Activated CD4-positive, CD25-positive, alpha-beta regulatory T cell treated with anti-CD3 and anti-CD28 coated beads, Interleukin-2, amount 50 U/mL, for 24 hours (primary cell): ENCODE measurements around the gene PDLIM5.

Source experiments
- ATAC-seq, 2 donors: fragments of 150-1000 bp; cut with Tn5 transposase; one replicate each; pipeline ENCODE4 v1.10.0; 2021; ENCODE audit warnings: mild to moderate bottlenecking in 1 of 2, moderate library complexity in 1 of 2

The PDLIM5 gene

DNA sequence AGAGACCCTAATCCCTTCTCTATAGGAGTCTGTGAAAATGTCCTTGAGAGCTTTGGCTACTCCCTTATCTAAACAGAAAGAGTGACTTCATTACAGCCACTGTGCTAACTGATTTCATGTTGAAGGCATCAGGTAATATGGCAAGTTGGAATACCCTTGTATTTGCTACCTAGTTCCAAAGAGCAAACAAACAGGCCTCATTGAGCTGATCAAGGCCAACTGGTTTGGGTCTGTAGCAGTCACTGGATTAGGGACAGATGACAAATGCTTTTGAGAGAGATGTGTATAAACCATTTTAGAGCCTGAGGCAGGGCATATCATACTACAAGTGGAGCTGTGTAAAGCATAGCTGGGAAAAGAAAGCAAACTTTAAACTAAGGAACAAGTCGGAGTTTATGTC, 22.9 kb upstream of the PDLIM5 start:
- ATAC-seq, result no peak

GRCh38 chr4:94430406-94430805, 21.3 kb upstream of the PDLIM5 start:
- no peak for ATAC-seq

GRCh38 chr4:94431388-94431787, 20.4 kb upstream of the PDLIM5 start:
- ATAC-seq, result no peak

DNA sequence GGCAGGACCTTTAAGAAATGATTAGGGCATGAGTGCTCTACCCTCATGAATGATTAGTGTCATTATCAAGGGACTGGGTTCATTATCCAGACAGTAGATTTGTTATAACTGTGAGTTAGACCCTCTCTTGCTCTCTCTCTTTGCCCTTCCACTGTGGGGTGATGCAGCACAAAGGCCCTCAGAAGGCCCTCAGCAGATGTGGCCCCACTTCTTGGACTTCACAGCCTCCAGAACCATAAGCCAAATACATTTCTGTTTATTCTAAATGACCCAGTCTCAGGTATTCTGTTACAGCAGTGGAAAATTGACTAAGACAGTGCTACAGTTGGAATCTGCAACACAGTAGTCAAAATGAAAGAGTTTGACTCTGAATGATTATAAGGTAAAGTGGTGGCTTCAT, 17.2 kb upstream of the PDLIM5 start:
- ATAC-seq, result no peak

DNA sequence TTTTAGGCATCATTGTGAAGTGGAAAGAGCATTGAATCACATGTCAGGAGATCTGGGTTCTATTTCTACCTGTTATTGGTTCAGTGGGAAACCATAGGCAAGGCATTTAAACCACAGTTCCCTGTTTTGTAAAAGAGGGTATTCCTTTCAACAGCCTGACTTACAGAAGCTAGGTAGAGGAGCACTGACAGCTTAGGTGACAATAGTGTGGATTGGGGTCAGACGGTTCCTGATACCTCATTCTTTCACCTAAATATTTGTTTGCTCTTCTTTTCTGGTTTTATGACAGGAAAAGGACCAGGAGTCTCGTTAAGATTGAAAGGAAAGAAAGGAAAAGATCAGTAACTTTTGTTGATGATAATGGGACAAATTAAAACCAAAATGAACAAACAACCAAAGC, 15.9 kb upstream of the PDLIM5 start:
- no peak for ATAC-seq

- ATAC-seq, result no peak
Observed at GRCh38 chr4:94436512-94436911, 15.2 kb upstream of the PDLIM5 start.

- ATAC-seq, result no peak
Observed at GRCh38 chr4:94439606-94440005, 12.1 kb upstream of the PDLIM5 start.

GRCh38 chr4:94441838-94442237, 9.9 kb upstream of the PDLIM5 start:
- ATAC-seq, result no peak

- no peak for ATAC-seq
Observed at GRCh38 chr4:94442251-94442650, 9.5 kb upstream of the PDLIM5 start.

DNA sequence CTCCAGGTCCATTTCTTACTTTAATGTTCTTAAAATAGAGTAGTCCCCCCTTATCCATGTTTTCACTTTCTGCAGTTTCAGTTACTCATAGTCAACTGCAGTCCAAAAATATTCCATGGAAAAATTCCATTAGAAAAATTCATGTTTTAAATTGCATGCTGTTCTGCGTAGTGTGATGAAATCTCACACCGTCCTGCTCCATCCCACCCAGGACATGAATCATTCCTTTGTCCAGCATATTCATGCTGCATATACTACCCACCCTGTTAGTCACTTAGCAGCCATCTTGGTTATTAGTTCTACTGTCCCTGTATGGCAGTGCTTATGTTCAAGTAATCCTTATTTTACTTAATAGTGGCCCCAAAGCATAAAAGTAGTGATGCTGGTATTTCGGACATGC, 5.4 kb upstream of the PDLIM5 start:
- ATAC-seq, result no peak

DNA sequence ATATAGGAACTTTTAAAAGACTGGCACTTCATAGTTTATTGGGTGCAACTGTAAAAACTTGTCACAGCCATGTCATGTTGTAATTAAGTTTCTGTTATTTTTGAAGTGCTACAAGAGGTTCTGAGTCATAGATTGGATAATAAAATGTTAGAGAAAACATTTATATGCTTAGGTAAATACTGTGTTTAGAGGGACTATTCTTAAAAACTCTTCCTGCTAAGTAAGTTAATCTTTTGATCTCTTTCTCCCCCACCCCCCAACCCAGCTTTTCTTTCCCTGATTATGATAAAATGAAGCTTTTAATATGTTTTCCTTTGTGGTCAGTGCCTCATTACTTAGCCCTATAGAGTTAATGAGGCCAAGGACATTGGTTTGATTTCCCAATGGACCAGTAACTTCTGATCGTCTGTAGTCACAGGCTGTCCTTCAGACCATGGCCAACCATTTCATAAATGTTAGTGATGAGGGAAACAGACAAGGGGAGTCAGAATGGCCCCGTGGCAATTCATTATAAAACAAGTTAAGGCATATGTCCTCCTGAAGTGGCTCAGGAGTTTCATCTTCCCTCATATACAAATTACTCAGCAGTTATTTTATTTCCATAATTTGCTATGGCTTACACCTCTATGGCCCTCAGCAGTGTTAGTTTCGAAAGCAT, 3.9 kb upstream of the PDLIM5 start:
- no peak for ATAC-seq

- ATAC-seq, result no peak
Observed at GRCh38 chr4:94448815-94449375, 2.8 kb upstream of the PDLIM5 start.

DNA sequence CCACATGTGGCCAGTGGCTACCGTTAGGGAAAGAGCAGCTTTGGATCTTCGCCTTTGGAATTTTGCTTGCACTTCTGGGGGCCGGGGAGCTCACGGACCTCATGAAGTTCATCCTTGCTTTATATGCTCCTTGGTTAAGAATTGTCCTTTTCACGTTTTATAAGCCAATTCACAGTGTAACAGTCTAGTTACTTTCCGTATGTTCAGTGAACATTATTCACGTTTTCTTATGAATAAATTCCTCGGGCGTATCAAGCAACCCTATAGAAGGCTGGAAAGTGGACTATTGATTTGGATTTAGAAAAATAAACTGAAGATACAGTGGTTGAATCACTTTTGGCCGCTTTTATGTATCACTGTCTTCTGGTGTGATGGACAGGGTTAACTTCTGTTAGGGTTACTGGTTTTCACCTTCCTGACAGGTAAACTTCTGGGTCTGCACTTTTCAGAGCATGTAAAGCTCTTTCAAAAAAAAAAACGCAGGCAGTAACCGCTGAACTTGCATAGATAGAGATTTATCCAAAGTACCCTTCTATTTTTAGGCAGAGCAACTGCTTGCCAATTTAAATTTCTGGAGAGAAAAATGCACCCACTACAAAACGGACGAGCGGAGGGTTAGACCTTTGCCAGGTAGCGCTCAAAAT, 569 bp upstream of the PDLIM5 start:
- no peak for ATAC-seq

DNA sequence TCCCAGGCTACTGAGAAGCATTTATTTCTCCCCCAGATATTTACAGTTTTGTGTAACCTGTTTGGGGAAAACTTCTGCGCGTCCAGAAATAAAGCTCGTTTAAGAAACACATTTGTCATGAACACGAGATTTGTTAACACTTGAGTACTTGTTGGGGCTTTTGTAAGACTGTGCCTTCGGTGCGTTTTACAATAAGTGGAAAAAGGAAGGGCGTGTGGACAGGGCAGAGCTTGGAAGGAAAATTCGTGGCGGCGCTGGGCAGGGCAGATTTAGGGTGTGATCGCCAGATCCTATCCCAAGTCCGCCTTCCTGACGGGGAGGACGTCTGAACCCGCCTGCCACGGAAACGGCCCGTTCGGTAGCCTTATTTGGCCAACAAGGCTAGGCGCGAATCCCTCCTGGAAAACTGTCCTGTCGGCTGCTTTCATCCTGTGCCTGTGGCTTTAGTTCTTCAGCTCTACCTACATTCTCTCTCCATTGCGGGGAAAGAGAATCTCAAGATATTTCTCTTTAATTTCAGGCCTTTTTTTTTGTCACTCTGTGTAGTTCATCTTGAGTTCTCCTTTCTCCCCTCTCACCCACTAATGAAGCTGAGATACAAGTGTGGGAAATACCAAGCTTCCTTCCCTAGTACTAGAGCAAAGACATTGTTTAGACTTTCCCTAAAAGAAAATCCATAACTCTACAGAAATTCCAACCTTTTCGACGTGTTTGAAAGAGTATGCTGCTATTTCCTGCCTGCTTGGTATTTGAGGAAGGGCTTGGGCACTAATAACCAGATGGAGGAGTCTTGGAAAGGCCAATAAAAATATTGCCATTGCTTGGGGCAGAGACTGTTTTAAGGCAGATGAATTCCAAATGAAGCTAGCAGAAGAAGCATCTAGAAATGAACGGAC, 982 bp downstream of the PDLIM5 start:
- ATAC-seq, result no peak

DNA sequence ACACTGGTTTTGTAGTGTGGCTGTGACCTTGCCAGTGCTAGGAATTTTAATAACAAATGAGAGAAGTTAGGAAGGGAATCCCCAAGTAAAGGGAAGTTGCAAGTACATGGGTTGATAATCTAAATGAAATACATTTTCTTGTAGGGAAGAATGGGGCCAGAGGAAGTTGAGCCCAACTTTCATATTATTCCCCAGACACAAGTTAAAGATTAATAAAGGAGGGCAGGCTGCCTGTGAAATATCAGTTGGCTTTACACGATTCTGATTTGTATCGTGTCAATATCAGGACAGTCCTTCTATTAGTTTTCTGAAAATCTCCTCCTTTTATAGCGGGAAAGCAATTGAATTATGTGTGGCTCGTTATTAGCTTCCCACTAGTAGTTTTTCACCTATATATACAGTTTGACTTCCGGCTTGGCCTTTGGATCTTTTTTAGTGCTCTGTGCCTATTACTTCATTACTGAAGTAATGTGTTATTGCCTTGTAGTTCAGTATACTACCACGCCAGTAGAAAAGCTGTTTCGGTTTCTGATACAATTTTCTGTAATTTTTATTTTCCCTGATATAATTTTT, 1.7 kb downstream of the PDLIM5 start:
- ATAC-seq, result no peak

- ATAC-seq, result no peak
Observed at GRCh38 chr4:94454405-94454804, 2.7 kb downstream of the PDLIM5 start.

- ATAC-seq, result no peak
Observed at GRCh38 chr4:94455081-94455480, 3.3 kb downstream of the PDLIM5 start.

DNA sequence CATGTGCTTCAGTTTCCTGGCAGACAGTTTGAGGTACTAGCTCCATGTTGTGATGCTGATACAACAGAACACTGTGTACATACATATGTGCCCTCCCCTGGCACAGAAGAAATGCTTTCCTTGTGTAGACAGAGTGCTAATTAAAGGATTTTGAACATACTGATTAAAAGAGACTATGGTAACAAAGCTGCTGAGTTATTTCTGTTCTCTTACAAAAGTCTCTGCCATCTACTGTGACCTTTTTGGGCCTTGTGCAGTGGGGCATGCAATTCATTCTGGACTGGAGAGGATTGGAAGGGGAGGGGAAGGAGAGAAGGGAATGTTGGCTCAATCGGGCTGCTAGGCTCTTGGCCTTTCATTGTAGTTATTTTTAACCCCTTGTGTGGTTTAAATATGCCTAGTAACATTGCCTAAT, 6.0 kb downstream of the PDLIM5 start:
- ATAC-seq, result no peak

DNA sequence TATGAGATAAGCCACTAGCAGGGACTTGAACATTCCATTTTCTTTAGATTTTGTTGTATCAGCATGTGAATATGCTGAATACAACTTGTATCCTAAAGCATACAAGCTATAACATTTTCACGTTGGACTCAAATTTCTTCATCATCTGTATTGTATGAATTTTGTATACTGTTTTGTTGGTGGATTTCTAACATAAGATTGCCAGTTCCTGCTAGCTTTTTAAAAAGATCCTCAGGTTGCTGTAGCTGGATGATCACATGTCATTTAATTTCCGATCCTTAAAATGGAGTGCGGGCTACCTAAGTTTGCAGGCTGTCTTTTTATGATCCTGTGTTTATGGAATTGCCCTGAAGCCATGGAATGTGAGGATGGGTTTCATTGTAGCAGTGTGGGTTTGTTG, 6.9 kb downstream of the PDLIM5 start:
- no peak for ATAC-seq

GRCh38 chr4:94459462-94460161, 7.9 kb downstream of the PDLIM5 start:
- no peak for ATAC-seq

DNA sequence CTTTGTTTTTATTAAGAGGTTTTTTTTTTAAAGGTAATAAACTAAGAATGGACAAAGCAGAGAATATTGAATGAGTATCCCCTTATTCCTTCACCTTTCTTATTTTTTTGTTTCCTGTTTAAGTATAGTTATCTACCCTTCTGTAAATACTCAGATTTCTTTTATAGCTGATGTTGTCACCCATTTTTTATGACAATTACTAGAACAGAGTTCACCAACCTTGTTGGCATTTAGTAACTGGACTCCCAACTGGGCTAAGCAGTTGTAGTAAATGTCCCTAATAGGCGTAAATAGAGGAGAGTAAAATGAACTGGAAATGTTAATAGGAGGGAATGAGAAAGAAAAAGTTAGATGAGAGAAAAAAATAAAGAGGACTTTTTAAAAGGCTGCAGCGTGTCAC, 9.8 kb downstream of the PDLIM5 start:
- no peak for ATAC-seq

DNA sequence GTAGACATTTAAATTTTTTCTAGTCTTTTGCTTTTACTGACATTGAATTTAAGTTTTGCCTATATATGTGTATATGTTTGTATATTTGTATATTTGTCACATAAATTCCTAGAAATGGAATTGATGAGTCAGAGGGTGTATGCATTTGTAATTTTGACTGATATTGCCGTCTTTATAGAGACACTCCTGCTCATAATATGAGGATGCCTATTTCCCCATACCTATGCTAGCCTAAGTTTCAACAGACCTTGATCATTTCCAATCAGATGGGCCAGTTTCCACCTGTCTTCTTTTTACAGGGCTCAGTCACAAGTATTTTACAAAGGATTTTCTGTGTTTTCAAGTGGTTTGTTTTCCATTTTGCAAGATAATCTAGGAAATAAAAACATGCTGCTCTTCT, 10.8 kb downstream of the PDLIM5 start:
- ATAC-seq, result no peak

GRCh38 chr4:94463771-94464170, 12.0 kb downstream of the PDLIM5 start:
- peak in 1 of 2 donors; percentile 64 for ATAC-seq
